ACC112 (cell line): ENCODE results near the gene PPIL1.

Experiments used
- H2AFZ ChIP-seq: fragments of 200-600 bp; sonication (generic); one replicate; pipeline ENCODE4 v1.6.0; 2017; ENCODE audit warnings: antibody characterized with exemption, low read length; ENCODE audit not compliant: unreplicated experiment
- H3K27ac ChIP-seq: fragments of 200-600 bp; sonication (generic); 2 replicates; pipeline ENCODE4 v1.5.1; 2014; ENCODE audit warnings: low read depth, mild to moderate bottlenecking, antibody characterized with exemption, low read length, moderate library complexity
- H3K27me3 ChIP-seq: fragments of 200-600 bp; sonication (generic); 2 replicates; pipeline ENCODE4 v1.6.1; 2014; ENCODE audit warnings: mild to moderate bottlenecking, antibody characterized with exemption, low read length, moderate library complexity, mixed read lengths; ENCODE audit not compliant: insufficient read depth
- H3K36me3 ChIP-seq: fragments of 200-600 bp; sonication (generic); 2 replicates; pipeline ENCODE4 v1.6.1; 2016; ENCODE audit warnings: mild to moderate bottlenecking, antibody characterized with exemption, low read length, moderate library complexity, mixed read lengths; ENCODE audit not compliant: insufficient read depth
- H3K4me1 ChIP-seq: fragments of 200-600 bp; sonication (generic); one replicate; pipeline ENCODE4 v1.6.1; 2016; ENCODE audit warnings: low read length, mixed read lengths; ENCODE audit not compliant: insufficient read depth, unreplicated experiment, control insufficient read depth
- H3K4me3 ChIP-seq: fragments of 200-600 bp; sonication (generic); 2 replicates; pipeline ENCODE4 v1.5.1; 2014; ENCODE audit warnings: mild to moderate bottlenecking, low read depth, low read length
- H3K79me2 ChIP-seq: fragments of 200-600 bp; sonication (generic); one replicate; pipeline ENCODE4 v1.6.0; 2016; ENCODE audit warnings: low read length; ENCODE audit not compliant: control insufficient read depth, unreplicated experiment, insufficient read depth

PPIL1 gene

GRCh38 chr6:36874443-36875249 lies at the start of gene PPIL1:
Gene PPIL1 (minus strand): TSS chr6:36874803. CDS start chr6:36874772, 31 bp downstream.
- H3K4me3 ChIP-seq: peak within 1 kb of the TSS; percentile 81
- H3K27me3 ChIP-seq: no peaks in the 10 kb centered on the region
- peak within 1 kb of the TSS; percentile 93 for H3K27ac ChIP-seq
- no peaks in the 10 kb centered on the region for H3K36me3 ChIP-seq
- H3K4me1 ChIP-seq: peaks cover 16% of the 10 kb centered on the region
- peak within 1 kb of the TSS; percentile 98 for H2AFZ ChIP-seq
- peaks cover 19% of the 10 kb centered on the region for H3K79me2 ChIP-seq

DNA sequence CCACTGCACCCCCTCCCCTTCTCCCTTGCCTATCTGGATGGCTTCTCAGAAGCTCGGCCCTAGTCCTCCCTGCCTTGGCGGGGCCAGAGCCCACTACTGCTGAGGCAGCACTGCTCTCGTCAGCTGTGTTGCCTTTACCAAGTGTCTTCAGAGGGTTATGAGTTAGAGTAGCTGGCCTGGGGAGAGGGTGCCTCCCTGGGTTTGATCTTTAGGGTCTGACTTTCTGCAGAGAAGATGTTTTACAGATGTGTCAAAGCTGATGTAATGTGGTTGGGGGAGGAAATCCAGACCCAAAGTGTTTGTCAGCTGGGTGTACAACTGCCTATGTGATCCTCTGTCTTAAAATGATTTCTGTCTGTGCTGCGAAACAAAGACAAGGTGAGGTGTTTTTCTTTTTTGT lies 49.5 kb upstream of the PPIL1 start:
- Histone ChIP-seq H3K36me3 (peaks cover 11% of the 10 kb centered on the region), H3K4me3 (no peak overlapping the region), H3K79me2 (no peaks in the 10 kb centered on the region), H2AFZ (no peak overlapping the region), H3K4me1 (peaks cover 39% of the 10 kb centered on the region), H3K27ac (no peak overlapping the region), H3K27me3 (no peaks in the 10 kb centered on the region)

- Histone ChIP-seq H3K4me1 (peaks cover 36% of the 10 kb centered on the region), H3K4me3 (no peak overlapping the region), H3K27me3 (no peaks in the 10 kb centered on the region), H3K27ac (no peak overlapping the region), H3K36me3 (peaks cover 11% of the 10 kb centered on the region), H2AFZ (no peak overlapping the region), H3K79me2 (no peaks in the 10 kb centered on the region)
Measured at GRCh38 chr6:36920546-36920945, 45.9 kb upstream of the PPIL1 start.

- Histone ChIP-seq H2AFZ (no peak overlapping the region), H3K4me3 (no peak overlapping the region), H3K27ac (no peak overlapping the region), H3K27me3 (no peaks in the 10 kb centered on the region), H3K79me2 (no peaks in the 10 kb centered on the region), H3K4me1 (peaks cover 36% of the 10 kb centered on the region), H3K36me3 (peaks cover 8% of the 10 kb centered on the region)
Measured at GRCh38 chr6:36920049-36920448, 45.4 kb upstream of the PPIL1 start.

DNA sequence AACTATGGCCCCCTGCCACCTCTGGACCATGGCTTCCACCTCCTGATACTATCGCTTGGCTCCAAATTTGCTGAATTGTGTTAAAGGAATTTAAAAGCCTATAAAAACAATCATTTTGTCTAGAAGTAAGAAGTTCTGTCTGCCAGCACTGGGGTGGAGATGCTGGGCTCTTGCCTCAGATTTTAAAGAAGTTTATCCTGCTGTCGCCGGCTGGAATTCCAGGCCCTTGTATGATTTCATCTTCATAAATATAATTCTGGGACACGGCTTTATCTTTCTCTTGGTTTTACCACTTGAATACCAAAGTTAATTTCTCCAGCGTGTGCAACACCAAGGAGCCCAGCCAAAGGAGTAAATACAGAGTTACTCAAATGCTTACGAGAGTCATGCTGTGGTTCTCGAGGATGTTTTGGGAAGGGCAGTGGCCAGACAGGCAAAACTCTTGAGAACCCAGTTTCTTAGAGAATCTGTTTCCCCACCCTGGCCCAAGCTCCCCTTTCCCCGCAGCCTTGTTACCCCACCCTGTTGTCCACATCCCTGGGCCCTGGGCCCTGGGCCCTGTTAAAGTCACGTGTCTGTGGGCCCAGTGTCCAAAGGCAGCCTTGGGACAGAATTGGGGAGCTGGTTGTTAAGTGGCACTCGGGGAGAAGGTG lies 43.1 kb upstream of the PPIL1 start:
- peaks cover 3% of the 10 kb centered on the region for H3K36me3 ChIP-seq
- no peak overlapping the region for H2AFZ ChIP-seq
- H3K27me3 ChIP-seq: no peaks in the 10 kb centered on the region
- no peak overlapping the region for H3K4me3 ChIP-seq
- peak overlapping the region; percentile 75 for H3K27ac ChIP-seq
- H3K79me2 ChIP-seq: no peaks in the 10 kb centered on the region
- H3K4me1 ChIP-seq: peaks cover 52% of the 10 kb centered on the region

DNA sequence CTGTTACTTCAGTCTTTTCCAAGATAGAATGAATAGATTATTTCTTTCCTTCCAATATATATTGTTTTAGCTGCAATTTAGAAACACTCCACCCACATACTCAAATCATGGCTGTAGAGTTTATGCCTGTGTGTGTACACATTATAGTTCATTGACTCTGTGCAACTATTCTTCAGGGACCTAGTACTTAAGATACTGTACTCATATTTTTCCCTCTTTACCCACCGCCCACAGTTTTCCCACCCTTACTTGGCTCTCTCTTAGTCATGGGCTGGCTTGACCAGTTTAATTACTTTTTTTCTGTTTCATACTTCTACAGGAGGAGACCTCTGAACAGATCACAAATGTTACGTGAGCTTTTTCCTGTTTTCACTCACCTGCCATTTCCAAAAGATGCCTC lies 41.5 kb upstream of the PPIL1 start:
- Histone ChIP-seq H3K4me3 (no peak overlapping the region), H3K4me1 (peaks cover 64% of the 10 kb centered on the region), H3K79me2 (no peaks in the 10 kb centered on the region), H3K27ac (peak overlapping the region; percentile 75; the same call in 1 of the 2 replicates), H2AFZ (no peak overlapping the region), H3K36me3 (no peaks in the 10 kb centered on the region; the same call in 1 of the 2 replicates), H3K27me3 (no peaks in the 10 kb centered on the region)

- Histone ChIP-seq H3K4me3 (no peak overlapping the region), H2AFZ (no peak overlapping the region), H3K4me1 (peaks cover 64% of the 10 kb centered on the region), H3K27me3 (no peaks in the 10 kb centered on the region), H3K27ac (peak overlapping the region; percentile 9; the same call in 1 of the 2 replicates), H3K36me3 (no peaks in the 10 kb centered on the region; the same call in 1 of the 2 replicates), H3K79me2 (no peaks in the 10 kb centered on the region)
Measured at GRCh38 chr6:36915599-36915998, 41.0 kb upstream of the PPIL1 start.

- no peak overlapping the region for H3K4me3 ChIP-seq
- H2AFZ ChIP-seq: no peak overlapping the region
- no peaks in the 10 kb centered on the region for H3K27me3 ChIP-seq
- peaks cover 52% of the 10 kb centered on the region for H3K4me1 ChIP-seq
- H3K36me3 ChIP-seq: no peaks in the 10 kb centered on the region
- no peaks in the 10 kb centered on the region for H3K79me2 ChIP-seq
- no peak overlapping the region for H3K27ac ChIP-seq
Measured at GRCh38 chr6:36914227-36914794, 39.7 kb upstream of the PPIL1 start.

GRCh38 chr6:36913082-36913481 lies 38.5 kb upstream of the PPIL1 start:
- H3K79me2 ChIP-seq: no peaks in the 10 kb centered on the region
- peaks cover 40% of the 10 kb centered on the region for H3K4me1 ChIP-seq
- H3K36me3 ChIP-seq: no peaks in the 10 kb centered on the region
- no peak overlapping the region for H2AFZ ChIP-seq
- H3K4me3 ChIP-seq: peak overlapping the region; percentile 12
- H3K27me3 ChIP-seq: no peaks in the 10 kb centered on the region
- H3K27ac ChIP-seq: peak overlapping the region; percentile 51

DNA sequence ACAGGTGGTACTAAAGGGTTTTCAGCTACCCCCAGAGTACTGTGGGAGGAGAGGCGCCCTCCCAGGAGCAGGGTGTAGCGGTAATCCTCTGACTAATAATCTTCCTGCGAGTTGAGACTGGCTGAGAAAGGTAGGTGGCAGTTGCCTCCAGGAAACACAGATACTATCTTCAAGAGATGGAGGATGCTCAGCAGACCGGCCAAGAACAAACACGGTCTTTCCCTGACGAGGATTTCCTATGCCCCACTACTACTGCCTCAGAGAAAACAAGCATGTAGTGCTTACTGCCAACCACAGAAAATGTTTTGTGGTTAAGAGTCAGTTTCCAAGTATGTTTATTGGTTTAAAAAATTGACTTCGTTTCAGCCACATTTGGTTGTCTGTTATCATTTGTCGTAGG lies 38.0 kb upstream of the PPIL1 start:
- H3K27ac ChIP-seq: peak overlapping the region; percentile 51
- H3K36me3 ChIP-seq: no peaks in the 10 kb centered on the region
- H3K79me2 ChIP-seq: no peaks in the 10 kb centered on the region
- H3K4me1 ChIP-seq: peaks cover 35% of the 10 kb centered on the region
- peak overlapping the region; percentile 12 for H3K4me3 ChIP-seq
- no peaks in the 10 kb centered on the region for H3K27me3 ChIP-seq
- H2AFZ ChIP-seq: no peak overlapping the region
